DLD1 (cell line): ENCODE data around the gene RPRD1B.

ENCODE experiments used
- in situ Hi-C: cut with HindIII; loops from 2 replicates; pipeline ENCODE4 v1.10.0; 2017; ENCODE audit warnings: low sequenced_read_pairs

The RPRD1B gene

GRCh38 chr20:38034108-38034649 is 633 bp downstream of the RPRD1B start:
- in situ Hi-C loops, result no loop called here

GRCh38 chr20:38034961-38035360 is 1.4 kb downstream of the RPRD1B start:
- in situ Hi-C loops, result no loop called here

GRCh38 chr20:38036366-38036765 is 2.8 kb downstream of the RPRD1B start:
- in situ Hi-C loops, result no loop called here

- in situ Hi-C loops, result no loop called here
Observed at GRCh38 chr20:38040276-38040675, 6.7 kb downstream of the RPRD1B start.

GRCh38 chr20:38043512-38044300 is 10.2 kb downstream of the RPRD1B start:
- in situ Hi-C loops, result no loop called here

- in situ Hi-C loops, result no loop called here
Observed at GRCh38 chr20:38044685-38045084, 11.1 kb downstream of the RPRD1B start.

GRCh38 chr20:38046572-38046971 is 13.0 kb downstream of the RPRD1B start:
- in situ Hi-C loops, result no loop called here

GRCh38 chr20:38049800-38050199 is 16.3 kb downstream of the RPRD1B start:
- in situ Hi-C loops, result no loop called here

- in situ Hi-C loops, result no loop called here
Observed at GRCh38 chr20:38050686-38051085, 17.1 kb downstream of the RPRD1B start.

- in situ Hi-C loops, result no loop called here
Observed at GRCh38 chr20:38052870-38053269, 19.3 kb downstream of the RPRD1B start.

GRCh38 chr20:38054647-38055046 is 21.1 kb downstream of the RPRD1B start:
- in situ Hi-C loops, result no loop called here

GRCh38 chr20:38055294-38055693 is 21.7 kb downstream of the RPRD1B start:
- in situ Hi-C loops, result no loop called here

- in situ Hi-C loops, result no loop called here
Observed at GRCh38 chr20:38055848-38056247, 22.3 kb downstream of the RPRD1B start.

GRCh38 chr20:38057351-38057972 is 23.9 kb downstream of the RPRD1B start:
- in situ Hi-C loops, result no loop called here

GRCh38 chr20:38059832-38060231 is 26.3 kb downstream of the RPRD1B start:
- in situ Hi-C loops, result no loop called here

- in situ Hi-C loops, result no loop called here
Observed at GRCh38 chr20:38060536-38060935, 27.0 kb downstream of the RPRD1B start.

- in situ Hi-C loops, result no loop called here
Observed at GRCh38 chr20:38061109-38061508, 27.6 kb downstream of the RPRD1B start.

GRCh38 chr20:38062890-38063289 is 29.3 kb downstream of the RPRD1B start:
- in situ Hi-C loops, result no loop called here

GRCh38 chr20:38063911-38064530 is 30.5 kb downstream of the RPRD1B start:
- in situ Hi-C loops, result no loop called here

- in situ Hi-C loops, result no loop called here
Observed at GRCh38 chr20:38065764-38066375, 32.3 kb downstream of the RPRD1B start.

- in situ Hi-C loops, result no loop called here
Observed at GRCh38 chr20:38066969-38067716, 33.6 kb downstream of the RPRD1B start.
